ENCODE measurements around the gene IPPK.

IPPK gene

GRCh38 chr9:92669890-92670708, at the start of gene IPPK:
Gene IPPK (minus strand): TSS chr9:92670131. CDS start chr9:92669988, 143 bp downstream.
- peak; percentile 98 for DNase-seq

GRCh38 chr9:92719028-92719647, 49.2 kb upstream of the IPPK start:
- DNase-seq, result no peak

GRCh38 chr9:92718086-92719001, 48.4 kb upstream of the IPPK start:
- DNase-seq, result no peak

GRCh38 chr9:92717201-92718085, 47.5 kb upstream of the IPPK start:
- no peak for DNase-seq

GRCh38 chr9:92716557-92716956, 46.6 kb upstream of the IPPK start:
- DNase-seq, result peak; percentile 84

- DNase-seq, result no peak
These were observed 45.7 kb upstream of the IPPK start for GRCh38 chr9:92715488-92716231.

- no peak for DNase-seq
These were observed 45.0 kb upstream of the IPPK start for GRCh38 chr9:92714787-92715487.

GRCh38 chr9:92714016-92714415, 44.1 kb upstream of the IPPK start:
- no peak for DNase-seq

GRCh38 chr9:92713528-92713927, 43.6 kb upstream of the IPPK start:
- no peak for DNase-seq

- no peak for DNase-seq
These were observed 42.8 kb upstream of the IPPK start for GRCh38 chr9:92712767-92713166.

GRCh38 chr9:92711844-92712243, 41.9 kb upstream of the IPPK start:
- DNase-seq, result peak; percentile 24

GRCh38 chr9:92711146-92711545, 41.2 kb upstream of the IPPK start:
- DNase-seq, result no peak

GRCh38 chr9:92710368-92710767, 40.4 kb upstream of the IPPK start:
- no peak for DNase-seq

- DNase-seq, result no peak
These were observed 40.0 kb upstream of the IPPK start for GRCh38 chr9:92709954-92710353.

- no peak for DNase-seq
These were observed 39.3 kb upstream of the IPPK start for GRCh38 chr9:92709240-92709639.

GRCh38 chr9:92707530-92707929, 37.6 kb upstream of the IPPK start:
- DNase-seq, result no peak

- DNase-seq, result peak; percentile 31
These were observed 36.4 kb upstream of the IPPK start for GRCh38 chr9:92706218-92706940.

GRCh38 chr9:92704528-92704927, 34.6 kb upstream of the IPPK start:
- no peak for DNase-seq

- no peak for DNase-seq
These were observed 26.7 kb upstream of the IPPK start for GRCh38 chr9:92696619-92697018.

GRCh38 chr9:92686954-92687353, 17.0 kb upstream of the IPPK start:
- DNase-seq, result no peak

Data from stimulated activated CD4-positive, alpha-beta T cell treated with anti-CD3 and anti-CD28 coated beads, Interleukin-4, amount 100 ng/mL, for 24 hours (primary cell).